ENCODE measurements around the gene HIBADH.

DNA sequence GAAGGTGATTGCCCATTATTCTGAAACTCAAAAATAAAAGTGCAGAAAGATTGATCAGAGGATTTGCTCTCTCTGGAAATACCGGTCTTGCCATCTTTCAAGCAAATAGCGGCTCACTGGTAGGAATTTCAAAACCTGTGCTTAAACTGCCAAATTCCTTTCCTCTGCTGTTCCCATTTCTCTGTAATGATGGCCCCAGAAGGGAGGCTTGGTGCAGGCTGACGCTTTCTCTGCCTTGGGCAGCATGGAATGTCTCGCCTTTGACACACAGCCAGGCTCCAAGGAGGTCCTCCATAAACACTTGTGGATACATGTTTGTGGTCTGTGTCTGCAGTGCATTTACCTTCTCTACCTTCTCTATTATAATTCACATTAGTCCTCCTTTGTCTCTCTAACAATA lies 146.8 kb downstream of the HIBADH start:
- TF ChIP-seq, protein P1, sequence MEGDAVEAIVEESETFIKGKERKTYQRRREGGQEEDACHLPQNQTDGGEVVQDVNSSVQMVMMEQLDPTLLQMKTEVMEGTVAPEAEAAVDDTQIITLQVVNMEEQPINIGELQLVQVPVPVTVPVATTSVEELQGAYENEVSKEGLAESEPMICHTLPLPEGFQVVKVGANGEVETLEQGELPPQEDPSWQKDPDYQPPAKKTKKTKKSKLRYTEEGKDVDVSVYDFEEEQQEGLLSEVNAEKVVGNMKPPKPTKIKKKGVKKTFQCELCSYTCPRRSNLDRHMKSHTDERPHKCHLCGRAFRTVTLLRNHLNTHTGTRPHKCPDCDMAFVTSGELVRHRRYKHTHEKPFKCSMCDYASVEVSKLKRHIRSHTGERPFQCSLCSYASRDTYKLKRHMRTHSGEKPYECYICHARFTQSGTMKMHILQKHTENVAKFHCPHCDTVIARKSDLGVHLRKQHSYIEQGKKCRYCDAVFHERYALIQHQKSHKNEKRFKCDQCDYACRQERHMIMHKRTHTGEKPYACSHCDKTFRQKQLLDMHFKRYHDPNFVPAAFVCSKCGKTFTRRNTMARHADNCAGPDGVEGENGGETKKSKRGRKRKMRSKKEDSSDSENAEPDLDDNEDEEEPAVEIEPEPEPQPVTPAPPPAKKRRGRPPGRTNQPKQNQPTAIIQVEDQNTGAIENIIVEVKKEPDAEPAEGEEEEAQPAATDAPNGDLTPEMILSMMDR (conservative IDR thresholded peaks at IDR 0.05; ENCODE audit: low read depth, low read length), result no peak
- TF ChIP-seq MXI1 (IDR thresholded peaks at IDR 0.05; ENCODE audit: borderline replicate concordance, low read depth, low read length) (no peak), POLR2A (IDR thresholded peaks at IDR 0.05; ENCODE audit: low read depth, low read length) (no peak), CHD1 (IDR thresholded peaks at IDR 0.05; ENCODE audit: low read depth, low read length) (no peak), RAD21 (IDR thresholded peaks at IDR 0.05; ENCODE audit: low read length) (no peak), RCOR1 (IDR thresholded peaks at IDR 0.05; ENCODE audit: insufficient replicate concordance, low read length) (no peak), SMC3 (IDR thresholded peaks at IDR 0.05; ENCODE audit: low read depth, low read length) (no peak), BHLHE40 (IDR thresholded peaks at IDR 0.05; ENCODE audit: low read depth, low read length) (no peak)
- TF ChIP-seq, protein P2, sequence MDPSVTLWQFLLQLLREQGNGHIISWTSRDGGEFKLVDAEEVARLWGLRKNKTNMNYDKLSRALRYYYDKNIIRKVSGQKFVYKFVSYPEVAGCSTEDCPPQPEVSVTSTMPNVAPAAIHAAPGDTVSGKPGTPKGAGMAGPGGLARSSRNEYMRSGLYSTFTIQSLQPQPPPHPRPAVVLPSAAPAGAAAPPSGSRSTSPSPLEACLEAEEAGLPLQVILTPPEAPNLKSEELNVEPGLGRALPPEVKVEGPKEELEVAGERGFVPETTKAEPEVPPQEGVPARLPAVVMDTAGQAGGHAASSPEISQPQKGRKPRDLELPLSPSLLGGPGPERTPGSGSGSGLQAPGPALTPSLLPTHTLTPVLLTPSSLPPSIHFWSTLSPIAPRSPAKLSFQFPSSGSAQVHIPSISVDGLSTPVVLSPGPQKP (IDR thresholded peaks at IDR 0.05; ENCODE audit: borderline replicate concordance, low read depth, low read length), result no peak
- TF ChIP-seq, protein P3, sequence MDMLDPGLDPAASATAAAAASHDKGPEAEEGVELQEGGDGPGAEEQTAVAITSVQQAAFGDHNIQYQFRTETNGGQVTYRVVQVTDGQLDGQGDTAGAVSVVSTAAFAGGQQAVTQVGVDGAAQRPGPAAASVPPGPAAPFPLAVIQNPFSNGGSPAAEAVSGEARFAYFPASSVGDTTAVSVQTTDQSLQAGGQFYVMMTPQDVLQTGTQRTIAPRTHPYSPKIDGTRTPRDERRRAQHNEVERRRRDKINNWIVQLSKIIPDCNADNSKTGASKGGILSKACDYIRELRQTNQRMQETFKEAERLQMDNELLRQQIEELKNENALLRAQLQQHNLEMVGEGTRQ (IDR thresholded peaks at IDR 0.05; ENCODE audit: low read depth, low read length), result no peak

Data from IMR-90 (cell line).